Measurements from ENCODE around the gene ZFP57. TPM values are rescaled to one million over a fixed set of nuclear protein-coding genes. Genes with fewer than 3 reads are reported as not detected.
"Not testable (repeated sequence)": the region's sequence is repeated elsewhere in the genome, so short reads cannot be mapped to it uniquely, and the experiment has no call there.

The ZFP57 gene
- total RNA-seq, 2 experiments from 2014 or later: not detected

GRCh38 chr6:29681811-29682210, 859 bp upstream of the ZFP57 start:
- no peak overlapping the region for H3K27ac Mint-ChIP-seq
- CTCF ChIA-PET: interaction anchor here (1.0 kb wide), 1 partner anchor 32 kb away, joined by 4 read pairs; no protein-coding TSS in a partner anchor
- POLR2A ChIA-PET: no interaction called here

GRCh38 chr6:29680416-29680815, 536 bp downstream of the ZFP57 start:
- no peak for DNase-seq
- Mint-ChIP-seq H3K27ac (no peak overlapping the region), H3K4me3 (no peak overlapping the region), H3K36me3 (no peaks in the 10 kb centered on the region), H3K9me3 (peaks cover 2% of the 10 kb centered on the region), H3K27me3 (peaks cover 6% of the 10 kb centered on the region), H3K4me1 (ENCODE audit: low read depth) (peaks cover 9% of the 10 kb centered on the region)
- ChIA-PET POLR2A (no interaction called here), CTCF (no interaction called here)
- intact Hi-C loops (cut with micrococcal nuclease): no loop called here

More at GRCh38 chr6:29681811-29682210, 859 bp upstream of the ZFP57 start:
- DNase-seq: no peak
- Mint-ChIP-seq H3K9me3 (peaks cover 2% of the 10 kb centered on the region), H3K36me3 (no peaks in the 10 kb centered on the region), H3K4me1 (ENCODE audit: low read depth) (peaks cover 7% of the 10 kb centered on the region), H3K27me3 (peaks cover 7% of the 10 kb centered on the region), H3K4me3 (no peak overlapping the region)
- intact Hi-C loops (cut with micrococcal nuclease): no loop called here

GRCh38 chr6:29679962-29680361, 990 bp downstream of the ZFP57 start:
- H3K36me3 Mint-ChIP-seq: no peaks in the 10 kb centered on the region
- H3K4me3 Mint-ChIP-seq: no peak overlapping the region
- H3K27me3 Mint-ChIP-seq: peaks cover 6% of the 10 kb centered on the region
- ChIA-PET POLR2A (no interaction called here), CTCF (interaction anchor here (4.0 kb wide), 1 partner anchor 27 kb away, joined by 18 read pairs; no protein-coding TSS in a partner anchor)
- H3K27ac Mint-ChIP-seq: no peak overlapping the region
- intact Hi-C loops (cut with micrococcal nuclease): no loop called here
- peaks cover 9% of the 10 kb centered on the region for H3K4me1 Mint-ChIP-seq (ENCODE audit: low read depth)
- no peak for DNase-seq
- H3K9me3 Mint-ChIP-seq: peaks cover 1% of the 10 kb centered on the region

- no peak overlapping the region for H3K27ac Mint-ChIP-seq
- no peaks in the 10 kb centered on the region for H3K9me3 Mint-ChIP-seq
- peaks cover 6% of the 10 kb centered on the region for H3K27me3 Mint-ChIP-seq
- POLR2A ChIA-PET: no interaction called here
- H3K4me1 Mint-ChIP-seq (ENCODE audit: low read depth): peaks cover 6% of the 10 kb centered on the region
- no peaks in the 10 kb centered on the region for H3K36me3 Mint-ChIP-seq
- DNase-seq: no peak
- CTCF ChIA-PET: interaction anchor here (0.7 to 4.0 kb wide), 2 partner anchors 23 to 25 kb away, joined by 3 to 18 read pairs; no protein-coding TSS in a partner anchor
- intact Hi-C loops (cut with micrococcal nuclease): no loop called here
- no peak overlapping the region for H3K4me3 Mint-ChIP-seq
Measured at GRCh38 chr6:29678114-29678513, 2.8 kb downstream of the ZFP57 start.

- peaks cover 6% of the 10 kb centered on the region for H3K4me1 Mint-ChIP-seq (ENCODE audit: low read depth)
- POLR2A ChIA-PET: no interaction called here
- intact Hi-C loops (cut with micrococcal nuclease): no loop called here
- H3K36me3 Mint-ChIP-seq: no peaks in the 10 kb centered on the region
- H3K27me3 Mint-ChIP-seq: peaks cover 7% of the 10 kb centered on the region
- DNase-seq: no peak
- no peak overlapping the region for H3K27ac Mint-ChIP-seq
- CTCF ChIA-PET: interaction anchor here (0.8 to 4.0 kb wide), 3 partner anchors 24 to 88 kb away, joined by 3 to 18 read pairs (median 4); no protein-coding TSS in a partner anchor
- H3K4me3 Mint-ChIP-seq: no peak overlapping the region
- no peaks in the 10 kb centered on the region for H3K9me3 Mint-ChIP-seq
Measured at GRCh38 chr6:29676981-29677601, 3.9 kb downstream of the ZFP57 start.

- Mint-ChIP-seq H3K9me3 (no peaks in the 10 kb centered on the region), H3K4me3 (no peak overlapping the region), H3K27ac (no peak overlapping the region), H3K4me1 (ENCODE audit: low read depth) (peaks cover 6% of the 10 kb centered on the region), H3K36me3 (no peaks in the 10 kb centered on the region), H3K27me3 (peaks cover 9% of the 10 kb centered on the region)
- no peak for DNase-seq
- POLR2A ChIA-PET: no interaction called here
- CTCF ChIA-PET: interaction anchor here (0.6 to 1.6 kb wide), 2 partner anchors 10 to 22 kb away, joined by 3 to 12 read pairs; no protein-coding TSS in a partner anchor
- intact Hi-C loops (cut with micrococcal nuclease): no loop called here
Measured at GRCh38 chr6:29675561-29675960, 5.4 kb downstream of the ZFP57 start.

GRCh38 chr6:29674008-29674407, 6.9 kb downstream of the ZFP57 start:
- DNase-seq: no peak
- CTCF ChIA-PET: interaction anchor here (4.2 kb wide), 1 partner anchor 21 kb away, joined by 22 read pairs; no protein-coding TSS in a partner anchor

GRCh38 chr6:29673161-29673560, 7.8 kb downstream of the ZFP57 start:
- H3K4me3 Mint-ChIP-seq: no peak overlapping the region
- peaks cover 4% of the 10 kb centered on the region for H3K27me3 Mint-ChIP-seq
- H3K9me3 Mint-ChIP-seq: no peaks in the 10 kb centered on the region
- H3K36me3 Mint-ChIP-seq: no peaks in the 10 kb centered on the region
- H3K4me1 Mint-ChIP-seq (ENCODE audit: low read depth): peaks cover 6% of the 10 kb centered on the region
- no peak for DNase-seq
- no peak overlapping the region for H3K27ac Mint-ChIP-seq
- ChIA-PET POLR2A (no interaction called here), CTCF (interaction anchor here (1.3 to 4.2 kb wide), 2 partner anchors 20 to 23 kb away, joined by 3 to 22 read pairs; no protein-coding TSS in a partner anchor)
- intact Hi-C loops (cut with micrococcal nuclease): no loop called here

More at GRCh38 chr6:29674008-29674407, 6.9 kb downstream of the ZFP57 start:
- Mint-ChIP-seq H3K4me3 (no peak overlapping the region), H3K27me3 (peaks cover 4% of the 10 kb centered on the region), H3K9me3 (no peaks in the 10 kb centered on the region), H3K4me1 (ENCODE audit: low read depth) (peaks cover 6% of the 10 kb centered on the region), H3K27ac (no peak overlapping the region), H3K36me3 (no peaks in the 10 kb centered on the region)
- intact Hi-C loops (cut with micrococcal nuclease): no loop called here
- POLR2A ChIA-PET: no interaction called here

GRCh38 chr6:29672116-29672515, 8.8 kb downstream of the ZFP57 start:
- DNase-seq; H3K4me3 Mint-ChIP-seq; H3K27me3 Mint-ChIP-seq; H3K9me3 Mint-ChIP-seq; H3K36me3 Mint-ChIP-seq; H3K27ac Mint-ChIP-seq; POLR2A ChIA-PET; H3K4me1 Mint-ChIP-seq (ENCODE audit: low read depth); intact Hi-C loops (cut with micrococcal nuclease): not testable (repeated sequence)
- CTCF ChIA-PET: interaction anchor here (0.6 to 4.2 kb wide), 3 partner anchors 19 to 713 kb away, joined by 3 to 22 read pairs (median 3); no protein-coding TSS in a partner anchor

GRCh38 chr6:29671026-29671425, 9.9 kb downstream of the ZFP57 start:
- Mint-ChIP-seq H3K36me3 (no peaks in the 10 kb centered on the region), H3K27ac (no peak overlapping the region), H3K9me3 (no peaks in the 10 kb centered on the region), H3K27me3 (peaks cover 5% of the 10 kb centered on the region), H3K4me1 (ENCODE audit: low read depth) (no peaks in the 10 kb centered on the region), H3K4me3 (no peak overlapping the region)
- ChIA-PET POLR2A (no interaction called here), CTCF (interaction anchor here (4.2 kb wide), 1 partner anchor 18 kb away, joined by 22 read pairs; no protein-coding TSS in a partner anchor)
- intact Hi-C loops (cut with micrococcal nuclease): no loop called here
- no peak for DNase-seq

- no peak overlapping the region for H3K4me3 Mint-ChIP-seq
- no peak overlapping the region for H3K27ac Mint-ChIP-seq
- ChIA-PET POLR2A (no interaction called here), CTCF (interaction anchor here (1.5 to 5.8 kb wide), 3 partner anchors 13 to 35 kb away, joined by 4 to 61 read pairs (median 23); no protein-coding TSS in a partner anchor)
- no peaks in the 10 kb centered on the region for H3K9me3 Mint-ChIP-seq
- H3K36me3 Mint-ChIP-seq: no peaks in the 10 kb centered on the region
- peaks cover 14% of the 10 kb centered on the region for H3K27me3 Mint-ChIP-seq
- intact Hi-C loops (cut with micrococcal nuclease): no loop called here
- no peaks in the 10 kb centered on the region for H3K4me1 Mint-ChIP-seq (ENCODE audit: low read depth)
- DNase-seq: no peak
Measured at GRCh38 chr6:29667158-29667557, 13.8 kb downstream of the ZFP57 start.

- CTCF ChIA-PET: interaction anchor here (1.5 to 5.8 kb wide), 3 partner anchors 13 to 35 kb away, joined by 4 to 61 read pairs (median 23); no protein-coding TSS in a partner anchor
Measured at GRCh38 chr6:29666826-29667130, 14.2 kb downstream of the ZFP57 start.

More at GRCh38 chr6:29666826-29667130, 14.2 kb downstream of the ZFP57 start:
- H3K27ac Mint-ChIP-seq: no peak overlapping the region
- POLR2A ChIA-PET: no interaction called here
- H3K36me3 Mint-ChIP-seq: no peaks in the 10 kb centered on the region
- peaks cover 14% of the 10 kb centered on the region for H3K27me3 Mint-ChIP-seq
- no peaks in the 10 kb centered on the region for H3K4me1 Mint-ChIP-seq (ENCODE audit: low read depth)
- DNase-seq: no peak
- H3K9me3 Mint-ChIP-seq: no peaks in the 10 kb centered on the region
- no peak overlapping the region for H3K4me3 Mint-ChIP-seq
- intact Hi-C loops (cut with micrococcal nuclease): no loop called here
